Measurements from ENCODE around the gene NKX6-2.

NKX6-2 gene

DNA sequence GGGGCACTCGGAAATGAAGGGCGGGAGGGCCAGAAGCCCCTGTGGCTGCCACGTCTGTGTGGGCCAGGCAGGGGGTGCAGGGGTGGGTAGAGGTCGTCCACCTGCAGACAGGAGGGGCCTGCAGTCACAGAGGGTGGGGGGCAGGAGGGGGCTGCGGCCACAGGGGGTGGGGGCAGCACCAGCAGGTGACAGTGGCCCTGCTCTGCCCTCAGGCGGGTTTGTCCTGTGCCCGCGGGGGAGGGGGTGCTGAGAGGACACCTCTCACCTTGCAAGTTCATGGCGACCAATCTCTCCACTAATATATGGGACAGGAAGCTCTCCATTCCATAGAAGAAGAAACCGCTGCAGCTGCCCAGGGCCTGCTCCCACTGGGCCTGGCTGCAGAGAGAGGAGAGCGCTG is 26.6 kb upstream of the NKX6-2 start:
- TF ChIP-seq, protein P1, sequence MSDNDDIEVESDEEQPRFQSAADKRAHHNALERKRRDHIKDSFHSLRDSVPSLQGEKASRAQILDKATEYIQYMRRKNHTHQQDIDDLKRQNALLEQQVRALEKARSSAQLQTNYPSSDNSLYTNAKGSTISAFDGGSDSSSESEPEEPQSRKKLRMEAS (IDR thresholded peaks at IDR 0.05) = no peak
- no peak for TF ChIP-seq ZBTB7A (IDR thresholded peaks at IDR 0.05; ENCODE audit: low read depth)

DNA sequence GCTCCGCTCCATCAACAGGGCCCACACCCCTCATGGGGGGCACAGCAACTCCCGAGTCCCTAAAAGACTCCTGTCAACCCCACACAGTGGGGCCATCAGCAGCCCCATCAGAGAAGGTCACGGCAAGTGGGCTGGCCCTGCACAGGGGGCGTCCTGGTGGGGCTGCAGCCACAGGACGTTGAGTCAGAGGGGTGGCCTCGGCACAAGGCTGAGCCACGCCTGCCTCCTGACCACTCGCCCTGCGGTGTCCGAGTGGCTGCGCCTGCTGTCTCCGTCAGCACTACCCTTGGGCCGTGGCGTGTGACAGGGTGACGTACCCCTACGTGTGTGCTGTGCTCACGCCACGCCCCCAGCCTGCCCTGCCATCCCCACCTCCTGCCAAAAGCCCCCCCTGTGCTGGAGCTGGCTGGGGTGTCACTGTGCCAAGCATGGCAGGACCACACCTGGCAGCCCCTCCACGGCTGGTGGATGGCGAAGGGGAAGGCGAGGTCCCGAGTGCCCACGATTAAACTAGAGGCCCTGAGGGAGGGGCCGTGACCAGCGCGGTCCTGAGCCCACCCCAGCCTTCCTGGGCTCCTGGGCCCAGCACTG is 26.0 kb upstream of the NKX6-2 start:
- TF ChIP-seq RAD21 (IDR thresholded peaks at IDR 0.05; ENCODE audit: low read depth) (no peak), CEBPB (IDR thresholded peaks at IDR 0.05) (no peak), TEAD4 (IDR thresholded peaks at IDR 0.05) (no peak), NFIC (IDR thresholded peaks at IDR 0.05) (no peak), YY1 (IDR thresholded peaks at IDR 0.05; ENCODE audit: low read depth) (no peak), ZBTB7A (IDR thresholded peaks at IDR 0.05; ENCODE audit: low read depth) (no peak)

DNA sequence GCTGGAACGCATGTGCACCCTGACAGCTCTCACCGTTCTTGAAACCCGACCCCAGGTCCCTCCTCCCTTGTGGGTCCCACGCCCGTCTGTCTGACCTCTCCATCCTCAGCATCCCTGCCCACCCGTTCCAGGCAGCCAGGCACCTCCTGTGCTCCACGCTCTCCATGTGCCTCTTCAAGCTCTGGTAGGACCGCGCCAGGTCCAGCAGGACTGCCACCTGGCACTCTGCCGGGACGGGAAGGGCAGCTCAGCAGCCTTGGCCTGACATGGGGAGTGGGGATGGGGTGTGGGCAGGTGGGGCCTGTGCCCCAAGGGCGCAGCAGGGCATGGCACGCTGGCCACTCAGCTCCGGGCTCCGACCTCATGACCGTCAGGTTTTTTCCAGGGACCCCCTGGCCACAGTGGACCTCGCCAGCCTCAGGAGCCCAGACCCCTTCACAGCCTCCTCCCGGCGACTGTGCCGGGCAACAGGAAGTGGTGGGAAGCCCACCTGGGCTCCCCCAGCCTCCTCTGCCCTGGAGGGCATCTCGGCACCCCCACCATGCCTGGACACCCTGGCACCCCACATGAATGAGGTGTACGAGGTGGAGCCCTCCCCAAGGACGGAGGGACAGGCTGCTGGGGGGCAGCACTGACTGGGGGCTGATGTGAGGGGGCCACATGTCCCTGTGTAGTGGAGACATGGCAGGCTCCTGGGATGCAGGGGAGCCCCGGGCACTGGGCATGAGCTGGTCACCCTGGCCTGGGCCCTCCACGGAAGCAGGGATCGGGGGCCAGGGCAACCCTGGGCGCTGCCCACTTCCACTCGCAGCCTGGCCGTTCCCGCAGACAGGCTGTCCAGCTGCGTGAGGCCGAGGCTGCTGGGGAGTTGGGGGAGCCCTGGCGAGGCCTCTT is 25.1 kb upstream of the NKX6-2 start:
- TF ChIP-seq EGR1 (IDR thresholded peaks at IDR 0.05) (no peak), TEAD4 (IDR thresholded peaks at IDR 0.05) (no peak), ZBTB7A (IDR thresholded peaks at IDR 0.05; ENCODE audit: low read depth) (no peak), YY1 (IDR thresholded peaks at IDR 0.05; ENCODE audit: low read depth) (no peak), EP300 (IDR thresholded peaks at IDR 0.05; ENCODE audit: borderline replicate concordance) (no peak), CREB1 (IDR thresholded peaks at IDR 0.05; ENCODE audit: low read depth) (no peak), FOXM1 (IDR thresholded peaks at IDR 0.05; ENCODE audit: borderline replicate concordance, low read depth) (no peak), NFIC (IDR thresholded peaks at IDR 0.05) (no peak)

DNA sequence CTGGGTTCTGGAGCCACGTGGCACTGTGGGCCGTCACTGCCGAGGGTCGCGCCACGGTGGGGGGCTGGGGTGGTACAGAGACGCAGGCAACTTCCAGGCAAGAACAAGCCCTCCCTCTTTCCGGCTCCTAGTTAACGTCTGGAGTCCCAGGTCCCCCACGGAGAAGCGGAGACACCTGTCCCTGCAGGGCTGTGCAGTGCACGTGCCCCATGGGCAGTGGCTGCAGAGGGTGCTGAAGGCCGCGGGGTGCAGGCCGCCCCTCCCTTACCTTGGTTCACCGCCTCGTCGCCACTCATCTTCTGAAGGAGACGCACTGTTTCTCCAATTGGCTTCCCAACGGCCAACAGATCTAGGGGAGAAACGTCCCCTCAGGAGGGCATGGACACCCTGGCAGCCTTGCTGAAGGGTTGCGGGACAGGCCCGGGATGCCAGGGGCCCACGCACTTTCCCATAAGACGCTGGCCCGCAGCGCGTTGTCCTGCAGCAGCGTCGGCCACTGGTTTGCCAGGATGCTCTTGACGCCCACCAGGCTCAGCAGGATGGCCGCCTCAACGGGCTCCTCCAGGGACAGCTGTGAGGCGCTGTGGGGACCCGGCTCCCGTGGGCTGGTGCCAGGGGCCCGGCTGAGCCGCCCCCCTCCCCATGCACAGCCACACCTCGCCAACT is 24.3 kb upstream of the NKX6-2 start:
- no peak for TF ChIP-seq EP300 (IDR thresholded peaks at IDR 0.05; ENCODE audit: borderline replicate concordance)
- TF ChIP-seq, protein P2, sequence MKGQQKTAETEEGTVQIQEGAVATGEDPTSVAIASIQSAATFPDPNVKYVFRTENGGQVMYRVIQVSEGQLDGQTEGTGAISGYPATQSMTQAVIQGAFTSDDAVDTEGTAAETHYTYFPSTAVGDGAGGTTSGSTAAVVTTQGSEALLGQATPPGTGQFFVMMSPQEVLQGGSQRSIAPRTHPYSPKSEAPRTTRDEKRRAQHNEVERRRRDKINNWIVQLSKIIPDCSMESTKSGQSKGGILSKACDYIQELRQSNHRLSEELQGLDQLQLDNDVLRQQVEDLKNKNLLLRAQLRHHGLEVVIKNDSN (IDR thresholded peaks at IDR 0.05) = no peak
- no peak for TF ChIP-seq NFIC (IDR thresholded peaks at IDR 0.05)
- no peak for TF ChIP-seq ZBTB7A (IDR thresholded peaks at IDR 0.05; ENCODE audit: low read depth)
- TF ChIP-seq TEAD4 (IDR thresholded peaks at IDR 0.05) = no peak
- TF ChIP-seq EGR1 (IDR thresholded peaks at IDR 0.05) = no peak
- TF ChIP-seq, protein P1 (IDR thresholded peaks at IDR 0.05) = no peak; the same call in 1 of the 2 replicates
- no peak for TF ChIP-seq YY1 (IDR thresholded peaks at IDR 0.05; ENCODE audit: low read depth)
- no peak for TF ChIP-seq TAF1 (IDR thresholded peaks at IDR 0.05; ENCODE audit: low read depth)
- no peak for TF ChIP-seq CREB1 (IDR thresholded peaks at IDR 0.05; ENCODE audit: low read depth)

DNA sequence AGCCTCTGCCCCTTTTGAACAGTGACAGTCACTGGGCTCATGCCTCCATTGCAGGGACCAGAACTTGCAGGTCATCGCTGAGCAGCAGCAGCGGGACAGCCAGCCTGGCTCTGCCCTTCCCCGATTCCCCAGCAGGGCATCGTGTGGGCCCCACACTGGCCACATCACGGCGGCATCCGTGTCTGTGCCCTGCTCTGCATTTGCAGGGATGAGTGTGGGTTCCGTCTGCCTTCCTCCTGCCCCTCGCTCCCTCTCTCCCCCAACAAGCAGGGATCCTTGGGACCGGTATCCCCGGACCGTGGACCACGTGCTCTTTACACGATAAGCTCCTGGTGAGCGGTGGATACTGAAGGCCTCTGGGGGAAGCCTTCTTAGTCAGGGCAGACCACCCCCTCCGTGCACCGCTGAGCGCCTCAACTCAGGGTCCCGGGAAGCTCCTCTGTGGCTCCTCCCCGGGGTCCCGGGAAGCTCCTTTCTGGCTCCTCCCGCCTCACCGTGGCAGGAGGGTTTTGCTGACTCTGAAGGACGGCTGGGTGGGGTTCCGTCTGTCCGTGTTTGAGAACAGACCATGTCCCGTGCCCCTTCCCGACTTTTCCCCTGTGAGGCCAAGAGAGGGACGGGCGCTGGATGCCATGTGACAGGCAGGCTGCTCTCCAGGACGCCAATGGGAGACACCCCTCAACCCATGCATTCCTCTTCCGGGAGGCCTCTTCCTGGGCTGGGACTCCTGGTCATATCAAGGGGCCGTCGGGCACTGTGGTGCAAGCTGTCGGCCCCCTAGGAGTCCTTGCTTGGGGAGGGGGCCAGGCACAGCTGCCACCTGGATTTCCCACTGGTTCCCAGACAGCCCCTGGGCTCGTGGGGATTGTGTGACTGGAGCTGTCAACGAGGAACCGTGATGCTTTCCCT is 23.5 kb upstream of the NKX6-2 start:
- TF ChIP-seq CEBPB (IDR thresholded peaks at IDR 0.05) (no peak), EGR1 (IDR thresholded peaks at IDR 0.05) (no peak), RAD21 (IDR thresholded peaks at IDR 0.05; ENCODE audit: low read depth) (no peak), YY1 (IDR thresholded peaks at IDR 0.05; ENCODE audit: low read depth) (no peak), TAF1 (IDR thresholded peaks at IDR 0.05; ENCODE audit: low read depth) (no peak), NFIC (IDR thresholded peaks at IDR 0.05) (no peak)

DNA sequence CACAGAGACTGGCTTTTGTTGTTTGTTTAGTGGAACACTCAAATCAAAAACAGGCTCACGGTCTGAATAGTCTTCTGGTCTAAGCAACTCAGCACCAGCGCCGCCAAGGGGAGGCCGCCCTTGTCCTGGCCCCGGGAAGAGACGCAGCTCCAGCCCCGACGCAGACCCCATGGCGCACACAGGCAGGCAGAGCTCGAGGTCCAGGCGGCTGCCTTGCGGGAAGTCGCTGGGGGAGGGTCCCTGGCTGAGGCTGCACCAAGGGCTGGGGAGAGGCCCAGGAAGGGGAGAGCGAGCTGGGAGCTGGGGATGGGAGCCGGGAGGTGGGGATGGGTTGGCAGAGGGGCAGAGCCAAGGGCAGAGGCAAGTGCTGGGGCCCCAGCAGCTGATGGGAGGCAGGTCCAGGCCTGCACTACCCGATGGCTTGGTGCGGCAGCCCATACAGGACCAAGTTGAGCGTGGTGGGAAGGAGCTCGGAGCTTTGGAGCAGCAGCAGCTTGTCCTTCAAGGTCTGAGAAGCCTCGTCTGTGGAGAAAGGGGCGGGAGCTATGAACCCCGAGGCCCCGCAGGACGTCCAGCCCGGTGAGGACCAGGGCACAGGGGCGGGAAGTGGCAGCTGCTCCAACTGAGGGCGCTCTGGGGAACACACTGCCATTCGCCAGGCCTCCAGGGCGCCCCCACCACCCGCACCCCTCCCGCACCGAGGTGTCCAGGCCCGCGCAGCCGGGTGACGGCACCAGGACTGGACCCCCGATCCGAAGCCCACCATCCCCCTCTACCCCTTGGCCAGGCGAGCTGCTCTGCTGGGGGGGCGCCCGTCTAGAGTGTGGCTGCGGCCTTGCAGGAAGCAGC is 22.7 kb upstream of the NKX6-2 start:
- no peak for TF ChIP-seq FOXM1 (IDR thresholded peaks at IDR 0.05; ENCODE audit: borderline replicate concordance, low read depth)
- no peak for TF ChIP-seq TEAD4 (IDR thresholded peaks at IDR 0.05)
- TF ChIP-seq EGR1 (IDR thresholded peaks at IDR 0.05) = no peak
- TF ChIP-seq, protein P2 (IDR thresholded peaks at IDR 0.05) = no peak
- no peak for TF ChIP-seq ZBTB7A (IDR thresholded peaks at IDR 0.05; ENCODE audit: low read depth)
- TF ChIP-seq EP300 (IDR thresholded peaks at IDR 0.05; ENCODE audit: borderline replicate concordance) = no peak
- TF ChIP-seq, protein P1 (IDR thresholded peaks at IDR 0.05) = no peak
- TF ChIP-seq TAF1 (IDR thresholded peaks at IDR 0.05; ENCODE audit: low read depth) = no peak
- no peak for TF ChIP-seq RAD21 (IDR thresholded peaks at IDR 0.05; ENCODE audit: low read depth)
- TF ChIP-seq YY1 (IDR thresholded peaks at IDR 0.05; ENCODE audit: low read depth) = no peak
- TF ChIP-seq NFIC (IDR thresholded peaks at IDR 0.05) = no peak
- TF ChIP-seq, protein P3, sequence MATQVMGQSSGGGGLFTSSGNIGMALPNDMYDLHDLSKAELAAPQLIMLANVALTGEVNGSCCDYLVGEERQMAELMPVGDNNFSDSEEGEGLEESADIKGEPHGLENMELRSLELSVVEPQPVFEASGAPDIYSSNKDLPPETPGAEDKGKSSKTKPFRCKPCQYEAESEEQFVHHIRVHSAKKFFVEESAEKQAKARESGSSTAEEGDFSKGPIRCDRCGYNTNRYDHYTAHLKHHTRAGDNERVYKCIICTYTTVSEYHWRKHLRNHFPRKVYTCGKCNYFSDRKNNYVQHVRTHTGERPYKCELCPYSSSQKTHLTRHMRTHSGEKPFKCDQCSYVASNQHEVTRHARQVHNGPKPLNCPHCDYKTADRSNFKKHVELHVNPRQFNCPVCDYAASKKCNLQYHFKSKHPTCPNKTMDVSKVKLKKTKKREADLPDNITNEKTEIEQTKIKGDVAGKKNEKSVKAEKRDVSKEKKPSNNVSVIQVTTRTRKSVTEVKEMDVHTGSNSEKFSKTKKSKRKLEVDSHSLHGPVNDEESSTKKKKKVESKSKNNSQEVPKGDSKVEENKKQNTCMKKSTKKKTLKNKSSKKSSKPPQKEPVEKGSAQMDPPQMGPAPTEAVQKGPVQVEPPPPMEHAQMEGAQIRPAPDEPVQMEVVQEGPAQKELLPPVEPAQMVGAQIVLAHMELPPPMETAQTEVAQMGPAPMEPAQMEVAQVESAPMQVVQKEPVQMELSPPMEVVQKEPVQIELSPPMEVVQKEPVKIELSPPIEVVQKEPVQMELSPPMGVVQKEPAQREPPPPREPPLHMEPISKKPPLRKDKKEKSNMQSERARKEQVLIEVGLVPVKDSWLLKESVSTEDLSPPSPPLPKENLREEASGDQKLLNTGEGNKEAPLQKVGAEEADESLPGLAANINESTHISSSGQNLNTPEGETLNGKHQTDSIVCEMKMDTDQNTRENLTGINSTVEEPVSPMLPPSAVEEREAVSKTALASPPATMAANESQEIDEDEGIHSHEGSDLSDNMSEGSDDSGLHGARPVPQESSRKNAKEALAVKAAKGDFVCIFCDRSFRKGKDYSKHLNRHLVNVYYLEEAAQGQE (IDR thresholded peaks at IDR 0.05; ENCODE audit: low read depth) = no peak
- no peak for TF ChIP-seq TCF12 (IDR thresholded peaks at IDR 0.05; ENCODE audit: low read depth)
- TF ChIP-seq CREB1 (IDR thresholded peaks at IDR 0.05; ENCODE audit: low read depth) = no peak
- TF ChIP-seq CEBPB (IDR thresholded peaks at IDR 0.05) = no peak

Measured in Ishikawa (cell line).